ENCODE data around the gene DUSP2.
A peak's percentile ranks its signal among the peaks of the same experiment; 100 is the strongest.

DUSP2 gene

GRCh38 chr2:96131152-96131812 lies 14.0 kb downstream of the DUSP2 start:
- DNase-seq: no peak

- no peak for DNase-seq
Observed at GRCh38 chr2:96130483-96130882, 14.8 kb downstream of the DUSP2 start.

- DNase-seq: no peak
Observed at GRCh38 chr2:96129528-96130120, 15.6 kb downstream of the DUSP2 start.

- DNase-seq: no peak
Observed at GRCh38 chr2:96128456-96128855, 16.8 kb downstream of the DUSP2 start.

GRCh38 chr2:96124406-96125265 lies 20.6 kb downstream of the DUSP2 start:
- no peak for DNase-seq

- DNase-seq: no peak
Observed at GRCh38 chr2:96123936-96124335, 21.3 kb downstream of the DUSP2 start.

- DNase-seq: no peak
Observed at GRCh38 chr2:96123290-96123689, 21.9 kb downstream of the DUSP2 start.

GRCh38 chr2:96122391-96122790 lies 22.8 kb downstream of the DUSP2 start:
- DNase-seq: no peak

- DNase-seq: no peak
Observed at GRCh38 chr2:96121414-96121813, 23.8 kb downstream of the DUSP2 start.

- no peak for DNase-seq
Observed at GRCh38 chr2:96120991-96121390, 24.2 kb downstream of the DUSP2 start.

GRCh38 chr2:96120091-96120720 lies 25.0 kb downstream of the DUSP2 start:
- no peak for DNase-seq

- no peak for DNase-seq
Observed at GRCh38 chr2:96119389-96119751, 25.9 kb downstream of the DUSP2 start.

- peak; percentile 16 for DNase-seq
Observed at GRCh38 chr2:96118698-96119388, 26.4 kb downstream of the DUSP2 start.

- peak; percentile 16 for DNase-seq
Observed at GRCh38 chr2:96117701-96118588, 27.3 kb downstream of the DUSP2 start.

GRCh38 chr2:96116879-96117533 lies 28.2 kb downstream of the DUSP2 start:
- DNase-seq: peak; percentile 52

- DNase-seq: peak; percentile 82
Observed at GRCh38 chr2:96116424-96116878, 28.8 kb downstream of the DUSP2 start, which contains the start of gene ADRA2B. Gene ADRA2B (minus strand): TSS chr2:96116571. CDS start chr2:96116149, 422 bp downstream.

- peak; percentile 16 for DNase-seq
Observed at GRCh38 chr2:96115631-96116423, 29.4 kb downstream of the DUSP2 start.

GRCh38 chr2:96114903-96115581 lies 30.2 kb downstream of the DUSP2 start:
- DNase-seq: peak; percentile 13

GRCh38 chr2:96114546-96114902 lies 30.7 kb downstream of the DUSP2 start:
- DNase-seq: no peak

- no peak for DNase-seq
Observed at GRCh38 chr2:96113951-96114350, 31.3 kb downstream of the DUSP2 start.
